Left ventricle myocardium superior (tissue), 1 donor: ENCODE data around the gene ATP4B. TPM values are rescaled to one million over a fixed set of nuclear protein-coding genes. Genes with fewer than 3 reads are reported as not detected.

Source experiments
- ATAC-seq: fragments of 200-7000 bp; cut with Tn5 transposase; one replicate; pipeline ENCODE4 v1.9.1; 2020; ENCODE audit warnings: mild to moderate bottlenecking, moderate library complexity
- DNase-seq: peaks from one replicate; pipeline ENCODE4 v3.0.0-alpha.2; 2020
- intact Hi-C: fragments of 100-400 bp; cut with micrococcal nuclease; formaldehyde crosslinking; loops from one replicate; pipeline ENCODE4 v1.11.0; 2022
- total RNA-seq: library from RNA; stranded (reverse); fragmentation: NEBNext Ultra II Directional; extraction: Animal tissue kit (Norgen Biotek cat#: 25700); gene quantifications from one replicate; pipeline ENCODE4 v1.2.1, GENCODE V29; 2021
- donor health status: DM: no; HTN: yes; CAD: no; lungs with severe emphysema.

Gene ATP4B
- total RNA-seq, 1 donor from 2014 or later: not detected

- DNase-seq (no peak), ATAC-seq (no peak)
Observed at GRCh38 chr13:113645329-113645728, 12.7 kb downstream of the ATP4B start.

DNA sequence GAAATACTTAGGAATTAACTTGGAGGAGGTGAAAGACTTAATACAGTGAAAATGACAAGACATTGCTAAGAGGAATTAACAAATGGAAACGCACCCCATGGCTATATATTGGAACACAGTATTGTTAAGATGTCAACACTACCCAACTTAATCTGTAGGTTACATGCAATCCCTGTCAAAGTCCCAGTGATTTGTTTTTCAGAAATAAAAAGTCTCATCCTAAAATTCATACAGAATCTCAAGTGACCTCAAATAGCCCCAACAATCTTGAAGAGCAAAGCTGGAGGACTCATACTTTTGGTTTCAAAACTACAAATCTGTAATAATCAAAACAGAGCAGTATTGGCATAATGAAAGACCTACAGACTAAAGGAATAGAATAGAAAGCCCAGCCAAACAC lies 13.2 kb downstream of the ATP4B start:
- ATAC-seq: no peak
- no peak for DNase-seq
- intact Hi-C loops: no loop called here

More at GRCh38 chr13:113645329-113645728, 12.7 kb downstream of the ATP4B start:
- intact Hi-C loops: no loop called here

GRCh38 chr13:113643593-113643992 lies 14.4 kb downstream of the ATP4B start:
- ATAC-seq: no peak
- intact Hi-C loops: no loop called here
- no peak for DNase-seq

DNA sequence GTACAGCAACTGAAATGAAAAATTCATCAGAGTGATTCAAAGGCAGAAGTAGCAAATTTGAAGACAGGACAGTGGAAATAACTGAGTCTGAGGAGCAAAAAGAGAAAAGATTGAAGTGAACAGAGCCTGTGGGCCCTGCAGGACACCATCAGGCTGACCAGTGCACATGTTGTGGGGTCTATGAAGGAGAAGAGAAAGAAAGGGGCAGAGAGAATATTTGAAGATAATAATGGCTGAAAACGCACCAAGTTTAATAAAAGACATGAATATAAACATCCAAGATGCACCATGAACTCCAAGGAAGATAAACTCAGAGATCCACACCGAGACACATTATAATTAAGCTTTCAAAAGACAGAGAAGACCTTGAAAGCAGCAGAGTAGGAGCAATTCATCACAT lies 15.4 kb downstream of the ATP4B start:
- intact Hi-C loops: no loop called here
- no peak for DNase-seq
- no peak for ATAC-seq

DNA sequence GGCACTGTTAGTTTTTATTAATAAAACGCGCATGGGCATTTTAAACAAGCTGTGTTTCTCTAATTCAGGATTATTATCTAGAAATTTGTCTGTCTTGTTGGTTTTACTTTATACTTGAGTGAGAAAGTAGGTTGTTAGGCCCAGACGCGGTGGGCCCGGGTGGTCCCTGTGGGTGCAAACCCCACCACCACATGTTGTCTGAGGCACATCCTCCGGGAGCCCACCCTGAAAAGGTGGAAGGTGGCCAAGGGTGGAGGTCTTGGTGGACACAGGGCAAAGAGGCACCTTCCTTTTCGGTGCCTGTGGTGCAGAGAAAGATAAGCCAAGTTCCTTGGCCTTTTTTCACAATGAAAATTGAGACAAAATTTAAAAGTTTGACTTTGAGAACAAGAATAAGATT lies 16.6 kb downstream of the ATP4B start:
- intact Hi-C loops: no loop called here
- ATAC-seq: no peak
- no peak for DNase-seq

DNA sequence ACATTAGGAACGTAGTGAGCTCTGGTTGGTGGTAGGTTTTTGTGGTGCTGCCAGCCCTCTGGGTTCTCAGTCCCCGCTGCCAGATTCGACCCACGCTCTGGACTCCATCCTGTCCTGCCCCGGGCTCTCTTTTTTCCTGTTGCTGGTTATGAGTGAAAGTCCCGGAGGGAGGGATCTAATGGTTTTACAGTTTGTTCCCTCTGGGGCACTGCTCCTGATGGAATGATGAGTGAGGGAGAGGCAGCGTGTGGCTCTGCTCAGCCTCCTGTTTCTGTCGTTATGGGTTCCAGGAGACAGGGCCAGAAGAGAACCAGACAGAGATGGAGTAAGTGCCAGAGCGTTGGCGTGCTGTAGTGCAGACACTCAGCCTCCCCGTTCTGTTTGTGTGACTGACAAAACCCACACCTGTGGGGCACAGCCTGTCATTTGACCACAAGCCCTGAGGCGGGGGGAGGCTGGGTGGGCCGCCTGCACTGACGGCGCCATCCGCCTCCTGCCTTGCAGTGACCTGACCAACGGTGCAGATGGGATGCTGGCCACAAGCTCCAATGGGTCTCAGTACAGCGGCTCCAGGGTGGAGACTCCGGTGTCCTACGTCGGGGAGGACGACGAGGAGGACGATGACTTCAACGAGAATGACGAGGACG lies 18.3 kb downstream of the ATP4B start:
- DNase-seq (peak; percentile 63), ATAC-seq (peak; percentile 95)
- intact Hi-C loops: no loop called here

DNA sequence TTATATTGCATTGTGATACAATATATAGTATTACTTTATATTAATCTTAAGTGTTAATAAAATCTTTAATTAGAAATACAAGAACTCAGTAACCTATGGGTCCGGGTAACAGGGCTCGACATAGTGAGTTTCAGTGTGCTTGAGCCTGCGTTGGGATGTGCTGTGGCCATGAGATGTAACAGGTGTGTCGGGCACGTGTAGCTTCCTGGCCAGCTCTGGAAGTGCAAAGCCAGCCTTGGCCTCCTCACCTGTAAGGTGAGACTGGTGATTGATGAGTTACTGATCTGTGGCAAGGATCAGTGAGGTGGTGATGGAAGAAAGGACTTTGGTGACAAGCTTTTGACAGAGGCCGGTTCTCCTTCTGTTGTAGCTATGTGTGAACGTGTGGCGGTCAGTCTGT lies 19.2 kb downstream of the ATP4B start:
- ATAC-seq: no peak
- DNase-seq: no peak

DNA sequence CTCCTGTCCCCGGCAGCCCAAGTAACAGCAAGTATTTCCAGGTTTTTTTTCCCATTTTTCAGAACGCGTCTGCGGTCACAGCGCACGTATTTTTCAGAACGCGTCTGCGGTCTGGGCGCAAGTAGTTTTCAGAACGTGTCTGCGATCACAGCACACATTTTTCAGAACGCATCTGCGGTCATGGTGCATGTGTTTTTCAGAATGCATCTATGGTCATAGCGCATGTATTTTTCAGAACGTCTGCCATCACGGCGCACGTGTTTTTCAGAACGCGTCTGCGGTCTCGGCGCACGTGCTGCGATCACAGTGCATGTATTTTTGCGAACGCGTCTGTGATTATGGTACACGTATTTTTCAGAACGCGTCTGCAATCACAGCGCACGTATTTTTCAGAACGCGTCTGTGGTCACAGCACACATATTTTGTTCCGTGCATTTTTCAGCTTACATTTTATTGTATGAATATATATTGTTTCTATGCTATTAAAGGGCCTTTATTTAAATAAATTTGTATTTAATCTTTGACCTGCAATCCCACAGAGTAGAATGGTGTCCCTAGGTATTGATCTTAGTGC lies 19.7 kb downstream of the ATP4B start:
- intact Hi-C loops: no loop called here
- DNase-seq (peak; percentile 7), ATAC-seq (no peak)

More for the DNA sequence above, 19.2 kb downstream of the ATP4B start:
- intact Hi-C loops: no loop called here

DNA sequence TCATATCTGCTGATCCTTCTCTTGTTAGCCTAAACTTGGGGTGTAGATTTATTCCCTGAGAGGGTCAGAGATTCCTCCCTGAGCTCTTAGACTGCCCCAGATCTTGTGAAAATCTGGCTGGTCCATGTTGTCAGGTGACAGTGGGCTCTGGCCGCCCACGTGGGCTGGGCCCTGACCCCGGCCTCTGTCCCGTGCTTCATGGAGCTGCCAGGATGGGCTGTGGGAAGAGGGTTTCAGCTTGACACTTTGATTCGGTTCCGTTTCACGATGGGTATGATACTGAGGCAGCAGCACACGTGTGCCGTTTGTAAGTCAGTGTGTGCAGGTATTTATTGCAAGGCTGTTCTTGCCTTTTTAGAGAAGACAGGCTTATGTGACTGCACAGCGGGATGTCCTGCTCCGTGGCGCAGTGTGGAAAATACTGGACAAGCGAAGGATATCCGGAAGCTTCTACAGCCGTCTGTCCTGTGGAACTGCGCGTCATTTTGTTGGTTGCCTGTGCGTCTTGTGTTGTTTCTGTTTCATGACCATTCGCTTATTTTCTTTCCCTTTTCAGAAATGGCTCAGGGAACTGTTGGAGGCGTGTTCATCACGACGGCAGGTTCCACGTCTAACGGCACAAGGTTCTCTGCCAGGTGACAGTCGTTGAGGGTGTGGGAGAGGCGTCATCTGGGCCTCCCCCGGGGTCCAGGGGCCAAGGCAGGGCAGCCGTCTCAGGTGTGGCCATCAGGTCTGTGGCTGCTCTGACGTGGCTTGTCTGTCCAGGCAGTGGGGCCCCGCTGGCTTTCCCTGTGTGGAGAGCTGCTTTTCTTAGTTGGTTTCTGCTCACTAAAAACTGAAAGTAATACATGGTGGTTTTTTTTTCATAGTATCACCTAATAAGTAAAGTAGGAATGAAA lies 20.5 kb downstream of the ATP4B start:
- DNase-seq: peak; percentile 20
- ATAC-seq: no peak

GRCh38 chr13:113636266-113636963 lies 21.6 kb downstream of the ATP4B start:
- intact Hi-C loops: no loop called here
- ATAC-seq (no peak), DNase-seq (peak; percentile 8)

More for the DNA sequence above, 20.5 kb downstream of the ATP4B start:
- intact Hi-C loops: no loop called here

DNA sequence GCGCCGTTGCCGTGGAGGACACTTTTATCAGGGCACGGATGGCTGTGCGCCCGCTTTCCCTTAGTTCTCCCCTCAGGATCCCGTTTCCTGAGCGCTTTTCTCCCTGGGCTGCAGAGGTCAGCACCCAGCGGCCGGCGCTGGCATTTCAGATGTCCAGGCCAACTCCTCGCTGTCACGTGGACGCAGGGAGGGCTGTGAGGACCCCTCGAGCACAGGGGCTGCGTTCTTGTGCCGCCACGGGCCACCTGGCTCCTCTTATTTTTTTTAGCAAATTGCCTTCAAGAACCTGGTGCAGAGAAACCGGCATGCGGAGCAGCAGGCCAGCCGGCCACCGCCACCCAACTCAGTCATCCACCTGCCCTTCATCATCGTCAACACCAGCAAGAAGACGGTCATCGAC lies 22.3 kb downstream of the ATP4B start:
- DNase-seq: peak; percentile 21
- intact Hi-C loops: no loop called here
- no peak for ATAC-seq

- peak; percentile 9 for DNase-seq
- no peak for ATAC-seq
- intact Hi-C loops: no loop called here
Observed at GRCh38 chr13:113635048-113635420, 23.0 kb downstream of the ATP4B start.

DNA sequence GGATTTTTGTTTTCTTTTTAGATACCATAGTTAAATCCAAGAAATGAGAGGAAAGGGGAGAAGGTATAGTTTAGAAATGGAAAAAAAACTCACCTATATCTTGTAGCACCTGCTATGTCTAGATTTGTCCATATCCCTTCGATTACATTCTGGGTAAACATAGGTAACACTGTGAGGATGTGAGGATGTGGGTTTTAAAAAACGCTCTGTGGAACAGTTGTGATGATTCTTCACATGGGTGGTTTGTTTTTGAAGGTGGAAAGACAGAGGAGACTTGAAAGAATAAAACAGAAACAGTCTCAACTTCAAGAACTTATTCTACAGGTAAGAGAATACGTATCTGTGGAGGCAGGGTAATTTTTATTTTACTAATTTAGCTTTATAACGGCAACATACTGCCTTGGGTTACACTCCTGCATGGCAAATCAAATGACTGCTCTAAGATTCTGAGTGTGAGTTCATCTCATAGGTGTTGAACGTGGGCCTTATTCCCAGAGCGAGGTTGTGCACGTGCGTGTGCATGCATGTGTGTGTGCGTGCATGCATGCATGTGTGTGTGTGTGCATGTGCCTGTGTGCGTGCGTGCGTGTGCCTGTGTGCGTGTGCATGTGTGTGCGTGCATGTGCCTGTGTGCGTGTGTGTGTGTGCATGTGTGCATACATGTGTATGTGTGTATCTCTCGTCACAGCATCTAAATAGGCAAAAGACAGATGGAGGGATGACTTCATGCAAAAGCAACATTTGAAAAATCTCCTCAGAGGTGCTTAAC lies 23.5 kb downstream of the ATP4B start:
- intact Hi-C loops: no loop called here
- ATAC-seq: no peak
- peak; percentile 12 for DNase-seq

- DNase-seq (peak; percentile 14), ATAC-seq (no peak)
- intact Hi-C loops: no loop called here
Observed at GRCh38 chr13:113633485-113633873, 24.5 kb downstream of the ATP4B start.

DNA sequence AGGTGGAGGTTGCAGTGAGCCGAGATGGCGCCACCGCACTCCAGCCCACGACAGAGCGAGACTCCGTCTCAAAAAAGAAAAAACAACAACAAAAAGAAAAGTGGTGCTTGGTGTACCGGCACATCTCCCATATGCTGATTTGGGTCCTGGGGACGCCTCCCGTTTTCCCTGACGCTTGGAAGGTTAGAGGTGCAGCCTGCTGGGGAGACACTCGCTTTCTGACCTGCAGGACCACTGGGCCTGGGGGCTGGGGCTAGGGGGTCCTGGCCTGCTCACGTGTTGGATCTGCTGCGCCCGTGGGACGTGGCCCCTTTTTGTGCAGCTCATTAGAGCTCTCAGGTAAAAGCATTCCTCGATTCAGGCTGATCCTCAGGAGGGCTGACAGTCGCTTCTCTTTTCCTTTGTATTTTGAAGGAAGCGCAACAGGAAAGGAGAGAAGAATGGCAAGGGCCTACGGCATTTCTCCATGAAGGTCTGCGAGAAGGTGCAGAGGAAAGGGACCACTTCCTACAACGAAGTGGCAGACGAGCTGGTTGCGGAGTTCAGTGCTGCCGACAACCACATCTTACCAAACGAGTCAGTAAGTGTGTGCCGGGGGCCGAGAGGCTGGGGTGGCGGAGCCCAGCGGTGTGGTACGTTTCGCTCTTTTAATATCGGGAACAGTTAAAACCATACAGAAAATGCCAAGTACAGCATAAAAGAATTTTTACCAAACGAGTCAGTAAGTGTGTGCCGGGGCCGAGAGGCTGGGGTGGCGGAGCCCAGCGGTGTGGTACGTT lies 25.1 kb downstream of the ATP4B start:
- ATAC-seq (no peak), DNase-seq (peak; percentile 4)
- intact Hi-C loops: no loop called here

- intact Hi-C loops: no loop called here
- peak; percentile 16 for DNase-seq
- no peak for ATAC-seq
Observed at GRCh38 chr13:113631341-113632095, 26.5 kb downstream of the ATP4B start.

DNA sequence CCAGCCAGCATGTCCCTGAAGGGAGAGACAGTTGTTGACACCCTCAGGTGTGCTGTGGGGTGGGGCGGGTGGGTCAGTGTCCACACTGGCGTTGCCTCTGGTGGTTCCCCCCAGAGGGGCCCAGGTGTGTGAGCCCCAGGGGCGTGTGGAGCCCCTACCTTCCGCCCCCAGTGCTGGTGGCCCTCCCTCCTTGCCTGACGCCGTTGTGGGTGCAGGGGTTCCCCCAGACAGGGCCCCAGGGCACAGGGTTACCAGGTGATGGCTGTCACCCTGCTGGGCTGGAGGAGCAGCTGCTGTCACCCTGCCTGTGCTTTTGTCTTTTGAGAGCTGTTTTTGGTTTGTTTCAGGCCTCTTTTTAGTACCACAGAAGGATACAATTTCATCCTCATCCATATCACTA lies 27.2 kb downstream of the ATP4B start:
- ATAC-seq (no peak), DNase-seq (peak; percentile 15)
- intact Hi-C loops: no loop called here

GRCh38 chr13:113630296-113630695 lies 27.7 kb downstream of the ATP4B start:
- intact Hi-C loops: no loop called here
- ATAC-seq: no peak
- DNase-seq: peak; percentile 12
